AG04449 (cell line): ENCODE data around the gene SKA2.
A peak's percentile ranks its signal among the peaks of the same experiment; 100 is the strongest.

Experiments
- CTCF ChIA-PET: fragments of 350-600 bp; formaldehyde crosslinking; extraction: SDS; loops from one replicate; lab custom pipeline; 2021; ENCODE audit warnings: antibody characterized with exemption; lab: Yijun Ruan, JAX
- POLR2A ChIA-PET: fragments of 400-600, 350-600 bp; formaldehyde crosslinking; extraction: SDS; loops from one replicate; lab custom pipeline; 2020; ENCODE audit warnings: antibody characterized with exemption, inconsistent platforms; lab: Yijun Ruan, JAX
- DNase-seq: peaks from one replicate; pipeline ENCODE4 v3.0.0-alpha.2; 2010; ENCODE audit warnings: low read depth, low spot score
- H3K4me3 ChIP-seq: 2 replicates; pipeline ENCODE4 v1.5.1; 2011; ENCODE audit warnings: low read depth, mild to moderate bottlenecking, control low read depth, low read length
- TF ChIP-seq, protein P1 (sequence below): IDR thresholded peaks from one replicate; pipeline ENCODE4 v1.5.1; 2011; ENCODE audit warnings: mild to moderate bottlenecking, moderate library complexity, low read length, control low read depth, inconsistent platforms; ENCODE audit not compliant: insufficient read depth; ENCODE audit errors: missing control alignments

SKA2 gene

DNA sequence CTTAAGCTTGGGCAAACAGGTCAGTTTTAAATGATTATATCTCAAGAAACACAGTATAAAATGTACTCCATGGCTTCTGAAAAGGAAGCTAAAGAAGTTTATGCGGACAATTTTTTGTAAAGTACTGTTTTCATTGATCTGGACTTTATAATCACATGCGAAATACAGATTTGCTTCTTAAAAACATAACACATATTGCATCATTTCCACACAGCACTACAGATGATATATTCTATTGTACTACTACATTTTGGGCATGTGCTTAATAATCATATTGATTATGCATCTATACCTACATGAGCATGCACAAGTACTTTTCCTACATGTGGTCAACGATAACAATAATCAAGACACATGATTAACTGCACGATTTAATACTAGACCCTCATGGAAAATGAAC, 70.8 kb downstream of the SKA2 start:
- TF ChIP-seq, protein P1, sequence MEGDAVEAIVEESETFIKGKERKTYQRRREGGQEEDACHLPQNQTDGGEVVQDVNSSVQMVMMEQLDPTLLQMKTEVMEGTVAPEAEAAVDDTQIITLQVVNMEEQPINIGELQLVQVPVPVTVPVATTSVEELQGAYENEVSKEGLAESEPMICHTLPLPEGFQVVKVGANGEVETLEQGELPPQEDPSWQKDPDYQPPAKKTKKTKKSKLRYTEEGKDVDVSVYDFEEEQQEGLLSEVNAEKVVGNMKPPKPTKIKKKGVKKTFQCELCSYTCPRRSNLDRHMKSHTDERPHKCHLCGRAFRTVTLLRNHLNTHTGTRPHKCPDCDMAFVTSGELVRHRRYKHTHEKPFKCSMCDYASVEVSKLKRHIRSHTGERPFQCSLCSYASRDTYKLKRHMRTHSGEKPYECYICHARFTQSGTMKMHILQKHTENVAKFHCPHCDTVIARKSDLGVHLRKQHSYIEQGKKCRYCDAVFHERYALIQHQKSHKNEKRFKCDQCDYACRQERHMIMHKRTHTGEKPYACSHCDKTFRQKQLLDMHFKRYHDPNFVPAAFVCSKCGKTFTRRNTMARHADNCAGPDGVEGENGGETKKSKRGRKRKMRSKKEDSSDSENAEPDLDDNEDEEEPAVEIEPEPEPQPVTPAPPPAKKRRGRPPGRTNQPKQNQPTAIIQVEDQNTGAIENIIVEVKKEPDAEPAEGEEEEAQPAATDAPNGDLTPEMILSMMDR: no peak
- CTCF ChIA-PET: interaction anchor here (1.0 kb wide), 1 partner anchor 20 kb away, joined by 3 read pairs; no protein-coding TSS in a partner anchor

DNA sequence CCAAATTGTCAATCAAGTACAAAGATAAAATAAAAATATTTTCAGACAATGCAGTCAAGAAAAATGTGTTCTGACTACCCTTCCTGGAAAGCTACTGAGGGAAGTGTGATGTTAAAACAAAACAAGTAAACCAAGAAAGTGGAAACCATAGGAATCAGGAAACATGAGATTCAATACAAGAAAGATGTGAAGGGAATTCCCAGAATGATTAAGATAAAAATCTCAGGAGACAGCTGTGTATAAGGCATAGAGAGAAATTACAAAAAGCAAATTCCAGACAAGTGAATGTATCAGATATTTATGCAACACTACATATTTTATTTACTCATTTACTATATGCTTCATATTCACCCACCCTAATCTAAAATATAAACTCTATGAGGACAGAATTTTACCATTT, 80.5 kb downstream of the SKA2 start:
- POLR2A ChIA-PET: no interaction called here
- DNase-seq: peak; percentile 46
- TF ChIP-seq, protein P1: no peak
- CTCF ChIA-PET: no interaction called here
- H3K4me3 ChIP-seq: no peak overlapping the region

More for the DNA sequence above, 70.8 kb downstream of the SKA2 start:
- no peak for DNase-seq
- H3K4me3 ChIP-seq: no peak overlapping the region
- POLR2A ChIA-PET: no interaction called here

DNA sequence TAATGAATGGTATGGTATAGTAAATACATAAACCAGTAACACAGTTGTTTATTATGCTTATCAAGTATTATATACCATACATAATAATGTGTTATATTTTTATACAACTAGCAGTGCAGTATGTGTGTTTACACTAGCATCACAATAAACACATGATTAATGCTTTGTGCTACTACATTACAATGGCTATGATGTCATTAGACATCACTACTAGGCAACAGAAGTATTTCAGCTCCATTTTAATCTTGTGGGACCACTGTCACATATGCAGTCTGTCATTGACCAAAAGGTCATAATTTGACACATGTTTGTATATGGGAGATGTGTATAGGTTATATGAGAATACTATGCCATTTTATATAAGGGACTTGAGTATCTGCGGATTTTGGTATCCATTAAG, 81.0 kb downstream of the SKA2 start:
- no peak for DNase-seq
- ChIA-PET CTCF (no interaction called here), POLR2A (no interaction called here)
- H3K4me3 ChIP-seq: no peak overlapping the region
- TF ChIP-seq, protein P1: no peak

- TF ChIP-seq, protein P1: no peak
- no peak for DNase-seq
- POLR2A ChIA-PET: no interaction called here
- no peak overlapping the region for H3K4me3 ChIP-seq
- CTCF ChIA-PET: no interaction called here
Measured at GRCh38 chr17:59069856-59070255, 85.1 kb downstream of the SKA2 start.

DNA sequence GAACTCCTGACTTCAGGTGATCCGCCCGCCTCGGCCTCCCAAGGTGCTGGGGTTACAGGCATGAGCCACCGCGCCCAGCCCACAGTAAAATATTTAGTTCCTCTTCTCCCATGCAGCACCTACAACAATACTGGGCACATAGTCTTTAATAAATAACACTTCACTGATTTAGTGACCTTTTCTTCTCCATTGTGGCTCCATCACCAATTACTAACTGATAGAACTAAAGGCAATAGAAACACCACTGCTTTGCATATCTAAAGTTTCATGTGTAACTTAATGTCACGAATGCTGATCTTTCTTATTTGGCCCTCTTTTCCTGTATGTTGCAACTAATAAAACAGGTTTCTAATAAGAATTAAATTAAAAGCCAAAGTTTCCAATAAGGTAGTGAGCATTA, 87.2 kb downstream of the SKA2 start:
- TF ChIP-seq, protein P1: no peak
- no peak overlapping the region for H3K4me3 ChIP-seq
- ChIA-PET POLR2A (no interaction called here), CTCF (no interaction called here)
- no peak for DNase-seq

- no peak for DNase-seq
- ChIA-PET CTCF (no interaction called here), POLR2A (no interaction called here)
Measured at GRCh38 chr17:59067340-59067739, 87.6 kb downstream of the SKA2 start.

More at GRCh38 chr17:59067340-59067739, 87.6 kb downstream of the SKA2 start:
- TF ChIP-seq, protein P1: no peak
- H3K4me3 ChIP-seq: no peak overlapping the region
